ENCODE results near the gene SCARF1. TPM values are rescaled to one million over a fixed set of nuclear protein-coding genes. Genes with fewer than 3 reads are reported as not detected.

SCARF1 gene
- total and polyA plus RNA-seq, 7 donors, result 2.0 to 8.9 (median 5.2) TPM

DNA sequence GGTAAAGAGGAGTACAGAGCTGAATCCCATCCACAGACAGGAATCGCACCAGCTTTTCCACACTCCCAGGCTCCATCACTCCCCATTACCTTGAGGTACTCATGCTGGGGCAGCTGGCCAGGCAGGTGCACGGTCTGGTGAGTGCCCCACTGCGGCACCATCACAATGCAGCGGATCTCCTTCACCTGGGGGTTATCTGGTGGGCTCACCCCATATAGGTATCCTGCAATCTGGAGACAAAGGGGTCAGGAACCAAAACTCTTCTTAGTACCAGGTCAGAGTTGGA is 6.0 kb upstream of the SCARF1 start:
- peaks cover 17 to 77% of the 10 kb centered on the region in 2 donors for H3K36me3 ChIP-seq (ENCODE audit: insufficient read depth in 1 of 2, low read depth in 1 of 2)
- H3K4me3 ChIP-seq, result no peak overlapping the region
- no peaks in the 10 kb centered on the region for H3K27me3 ChIP-seq (ENCODE audit: insufficient read depth in 3 of 3, low read length in 2 of 3)
- TF ChIP-seq, protein P1, sequence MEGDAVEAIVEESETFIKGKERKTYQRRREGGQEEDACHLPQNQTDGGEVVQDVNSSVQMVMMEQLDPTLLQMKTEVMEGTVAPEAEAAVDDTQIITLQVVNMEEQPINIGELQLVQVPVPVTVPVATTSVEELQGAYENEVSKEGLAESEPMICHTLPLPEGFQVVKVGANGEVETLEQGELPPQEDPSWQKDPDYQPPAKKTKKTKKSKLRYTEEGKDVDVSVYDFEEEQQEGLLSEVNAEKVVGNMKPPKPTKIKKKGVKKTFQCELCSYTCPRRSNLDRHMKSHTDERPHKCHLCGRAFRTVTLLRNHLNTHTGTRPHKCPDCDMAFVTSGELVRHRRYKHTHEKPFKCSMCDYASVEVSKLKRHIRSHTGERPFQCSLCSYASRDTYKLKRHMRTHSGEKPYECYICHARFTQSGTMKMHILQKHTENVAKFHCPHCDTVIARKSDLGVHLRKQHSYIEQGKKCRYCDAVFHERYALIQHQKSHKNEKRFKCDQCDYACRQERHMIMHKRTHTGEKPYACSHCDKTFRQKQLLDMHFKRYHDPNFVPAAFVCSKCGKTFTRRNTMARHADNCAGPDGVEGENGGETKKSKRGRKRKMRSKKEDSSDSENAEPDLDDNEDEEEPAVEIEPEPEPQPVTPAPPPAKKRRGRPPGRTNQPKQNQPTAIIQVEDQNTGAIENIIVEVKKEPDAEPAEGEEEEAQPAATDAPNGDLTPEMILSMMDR (IDR thresholded peaks at IDR 0.05), result no peak
- H3K27ac ChIP-seq, result peak overlapping the region; percentile 100
- WGBS, 3 donors, result 90 to 95% (median 93%) methylated on average over 4 of the region's 4 CpGs
- H3K9me3 ChIP-seq, result no peaks in the 10 kb centered on the region
- DNase-seq, result no peak
- intact Hi-C loops (cut with DNase I), result loop anchor here in 1 of 2 donors (2.0 kb wide), 1 partner anchor 17 kb away; no protein-coding TSS in a partner anchor
- peaks cover 23% of the 10 kb centered on the region for H3K4me1 ChIP-seq
- no peak for ATAC-seq

DNA sequence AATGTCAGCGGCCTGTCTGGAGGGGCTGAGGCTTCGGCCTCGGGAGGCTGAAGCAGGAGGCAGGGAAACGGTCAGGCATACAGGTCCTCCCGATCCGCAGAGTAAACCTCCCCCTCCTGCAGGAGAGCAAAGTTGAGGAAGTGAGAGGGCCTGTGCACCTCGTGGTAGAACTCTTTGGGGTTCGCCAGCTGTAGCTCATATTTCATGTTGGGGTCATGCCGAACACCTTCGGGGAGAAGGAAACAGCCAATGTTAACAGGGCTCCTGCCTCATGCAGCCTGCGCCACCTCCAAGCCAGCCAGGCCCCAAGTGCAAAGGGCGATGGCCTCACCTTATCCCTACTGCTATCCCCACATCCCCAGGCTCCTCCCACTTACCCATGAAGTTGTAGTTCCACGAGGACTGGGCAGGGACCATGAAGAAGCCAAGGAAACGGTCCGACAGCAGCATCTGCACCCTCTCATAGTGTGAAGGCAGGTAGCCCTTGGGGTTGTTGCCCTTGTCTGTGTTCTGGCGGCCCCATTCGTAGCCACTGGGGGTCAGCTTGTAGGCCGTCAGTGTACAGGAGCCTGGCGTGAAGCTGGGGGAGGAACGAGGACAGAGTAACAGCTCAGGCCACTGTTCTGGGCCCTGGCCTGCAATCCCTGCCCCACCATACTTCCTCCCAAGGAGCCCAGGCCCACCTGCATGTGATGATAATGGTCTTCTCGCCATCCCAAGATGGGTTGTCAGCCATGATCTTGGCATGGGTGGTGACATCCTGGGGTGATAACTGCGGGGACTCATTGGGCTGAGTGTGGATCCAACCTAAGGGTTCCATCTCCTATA is 5.4 kb upstream of the SCARF1 start:
- peak overlapping the region; percentile 100 for H3K27ac ChIP-seq
- peaks cover 12 to 77% of the 10 kb centered on the region in 2 donors for H3K36me3 ChIP-seq (ENCODE audit: insufficient read depth in 1 of 2, low read depth in 1 of 2)
- TF ChIP-seq, protein P1 (IDR thresholded peaks at IDR 0.05), result no peak
- DNase-seq (no peak), ATAC-seq (no peak)
- peak overlapping the region; percentile 90 for H3K4me3 ChIP-seq
- peaks cover 23% of the 10 kb centered on the region for H3K4me1 ChIP-seq
- intact Hi-C loops (cut with DNase I), result loop anchor here in 1 of 2 donors (2.0 kb wide), 1 partner anchor 18 kb away; no protein-coding TSS in a partner anchor
- H3K27me3 ChIP-seq (ENCODE audit: insufficient read depth in 3 of 3, low read length in 2 of 3), result no peaks in the 10 kb centered on the region
- H3K9me3 ChIP-seq, result no peaks in the 10 kb centered on the region
- WGBS, 3 donors, result 66 to 80% (median 70%) methylated on average over 22 of the region's 22 CpGs

DNA sequence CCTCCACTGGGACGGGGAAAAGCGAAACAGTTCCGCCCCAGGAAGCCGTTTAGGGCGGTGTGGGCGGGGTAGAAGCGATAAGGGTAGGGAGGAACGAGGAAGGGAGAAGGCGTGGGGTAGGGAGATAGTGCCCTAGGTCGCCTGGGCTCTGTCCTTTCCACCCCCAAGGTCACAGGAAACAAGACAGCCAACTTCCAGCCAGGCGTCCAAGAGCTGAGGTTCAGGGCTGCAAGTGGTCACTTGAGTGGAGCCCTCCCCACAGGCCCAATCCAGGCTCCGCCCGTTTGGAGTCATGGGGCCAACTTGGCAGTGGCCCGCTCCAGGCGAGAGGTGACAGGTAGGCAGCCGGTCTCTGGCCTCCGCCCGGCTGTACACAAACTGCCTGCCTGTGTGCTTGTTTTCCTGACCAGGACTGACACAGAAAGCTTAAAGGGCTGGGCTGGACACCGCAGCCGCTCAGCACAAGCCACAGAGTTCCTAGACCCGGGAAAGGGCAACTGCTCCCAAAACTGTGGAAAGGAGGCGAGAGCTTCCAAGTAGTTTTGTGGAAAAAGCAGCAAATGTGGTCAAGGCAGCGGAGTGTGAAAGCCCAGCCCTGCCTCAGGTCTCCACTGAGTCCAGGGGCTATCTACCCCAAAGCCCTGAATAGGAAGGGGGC is 4.4 kb upstream of the SCARF1 start, which contains the start of gene RILP:
Gene RILP (minus strand): TSS at position 23 of the 658 bp plus-strand sequence. CDS start 62 bp downstream, outside the sequence.
- TF ChIP-seq, protein P1 (IDR thresholded peaks at IDR 0.05), result no peak
- Histone ChIP-seq H3K36me3 (ENCODE audit: insufficient read depth in 1 of 2, low read depth in 1 of 2) (peaks cover 12 to 77% of the 10 kb centered on the region in 2 donors), H3K9me3 (no peaks in the 10 kb centered on the region)

DNA sequence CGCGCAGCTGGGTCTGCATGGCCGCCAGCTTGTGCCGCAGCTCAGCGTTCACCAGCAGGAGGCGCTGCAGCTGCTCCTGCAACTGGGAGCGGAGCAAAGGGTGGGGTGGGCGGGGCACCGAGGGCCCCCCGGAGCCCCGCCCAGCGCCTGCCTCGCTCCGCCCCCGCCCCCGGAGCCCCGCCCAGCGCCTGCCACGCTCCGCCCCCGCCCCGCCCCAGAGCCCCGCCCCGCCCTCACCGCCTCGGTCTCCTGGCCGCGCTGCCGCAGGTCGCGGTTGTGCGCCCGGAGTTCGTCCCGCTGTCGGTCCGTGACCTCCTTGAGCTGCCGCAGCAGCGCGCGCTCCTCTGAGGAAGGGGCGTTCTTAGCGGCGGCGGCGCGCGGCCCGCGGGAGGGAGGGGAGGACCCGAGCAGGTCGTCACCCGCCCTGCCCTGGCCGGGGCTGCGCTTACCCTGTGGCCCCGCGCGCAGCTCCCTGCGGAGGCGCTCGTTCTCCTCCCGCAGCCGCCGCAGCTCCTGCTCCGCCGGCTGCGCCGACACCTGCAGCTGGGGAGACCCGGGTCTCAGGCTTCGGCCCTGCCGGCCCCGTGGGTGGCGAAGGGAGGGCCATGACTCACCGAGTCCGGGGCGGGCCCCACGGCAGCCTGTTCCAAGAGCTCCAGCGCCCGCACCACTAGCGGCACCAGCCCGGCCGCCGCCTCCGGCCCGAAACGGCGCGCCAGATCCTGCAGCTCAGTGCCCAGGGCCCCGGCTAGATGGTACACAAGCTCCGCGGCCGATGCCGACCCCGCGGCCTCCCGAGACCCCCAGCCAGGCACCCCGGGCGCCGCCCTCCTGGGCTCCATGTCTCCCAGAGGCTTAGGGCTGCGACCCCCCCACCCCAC is 3.7 kb upstream of the SCARF1 start:
- ATAC-seq (peak; percentile 69 to 76 (median 74)), DNase-seq (peak; percentile 96 to 98)
- Histone ChIP-seq H3K36me3 (ENCODE audit: insufficient read depth in 1 of 2, low read depth in 1 of 2) (peaks cover 7 to 69% of the 10 kb centered on the region in 2 donors), H3K27ac (peak overlapping the region; percentile 100), H3K27me3 (ENCODE audit: insufficient read depth in 3 of 3, low read length in 2 of 3) (no peaks in the 10 kb centered on the region), H3K4me1 (peaks cover 25% of the 10 kb centered on the region), H3K9me3 (no peaks in the 10 kb centered on the region), H3K4me3 (peak overlapping the region; percentile 90)
- 0 to 1% (median 0%) methylated on average over 36 to 100 of the region's 100 CpGs for WGBS, 3 donors
- TF ChIP-seq, protein P1 (IDR thresholded peaks at IDR 0.05), result peak; percentile 85
- intact Hi-C loops (cut with DNase I), result loop anchor here in 1 of 2 donors (5.0 kb wide), 1 partner anchor 72 kb away; no protein-coding TSS in a partner anchor

More for the DNA sequence above, 4.4 kb upstream of the SCARF1 start, which contains the start of gene RILP:
- H3K4me3 ChIP-seq, result peak within 1 kb of the TSS; percentile 90
- H3K27me3 ChIP-seq (ENCODE audit: insufficient read depth in 3 of 3, low read length in 2 of 3), result no peaks in the 10 kb centered on the region
- DNase-seq (peak; percentile 85 to 89), ATAC-seq (peak; percentile 66 to 70 (median 66))
- intact Hi-C loops (cut with DNase I), result loop anchor here in 1 of 2 donors (2.0 to 5.0 kb wide), 2 partner anchors 19 to 73 kb away; no protein-coding TSS in a partner anchor
- H3K4me1 ChIP-seq, result peaks cover 23% of the 10 kb centered on the region
- WGBS, 3 donors, result 10 to 13% (median 12%) methylated on average over 22 to 23 of the region's 23 CpGs
- peak within 1 kb of the TSS; percentile 100 for H3K27ac ChIP-seq

All from psoas muscle (tissue), 8 donors.